MM.1S (cell line): ENCODE data around the gene SMYD1.

Source experiments
- DNase-seq: peaks from one replicate; pipeline ENCODE4 v3.0.0-alpha.2; 2015
- H2AFZ ChIP-seq: fragments of 300-600 bp; sonication (generic); 2 replicates; pipeline ENCODE4 v1.6.0; 2016; ENCODE audit warnings: antibody characterized with exemption, low read length
- H3F3A ChIP-seq: fragments of 300-600 bp; sonication (generic); 2 replicates; pipeline ENCODE4 v1.6.1; 2016; ENCODE audit warnings: mild to moderate bottlenecking, antibody characterized with exemption, low read length, moderate library complexity, mixed read lengths; ENCODE audit not compliant: insufficient read depth
- H3K27ac ChIP-seq: fragments of 300-600 bp; sonication (generic); 2 replicates; pipeline ENCODE4 v1.5.1; 2016; ENCODE audit warnings: mild to moderate bottlenecking, low read length
- H3K27me3 ChIP-seq: fragments of 300-600 bp; sonication (generic); replicated peaks from 2 replicates; pipeline ENCODE4 v1.6.0; 2016; ENCODE audit warnings: low read length; ENCODE audit not compliant: insufficient read depth
- H3K36me3 ChIP-seq: fragments of 300-600 bp; sonication (generic); replicated peaks from 2 replicates; pipeline ENCODE4 v1.6.1; 2016; ENCODE audit warnings: mild to moderate bottlenecking, low read length, mixed read lengths; ENCODE audit not compliant: insufficient read depth
- H3K4me1 ChIP-seq: fragments of 300-600 bp; sonication (generic); 2 replicates; pipeline ENCODE4 v1.6.1; 2016; ENCODE audit warnings: low read length, mixed read lengths
- H3K4me2 ChIP-seq: fragments of 300-600 bp; sonication (generic); 2 replicates; pipeline ENCODE4 v1.6.0; 2016; ENCODE audit warnings: low read depth, low read length
- H3K4me3 ChIP-seq: fragments of 300-600 bp; sonication (generic); 2 replicates; pipeline ENCODE4 v1.5.1; 2016; ENCODE audit warnings: low read length, mixed read lengths
- H3K79me2 ChIP-seq: fragments of 300-600 bp; sonication (generic); 2 replicates; pipeline ENCODE4 v1.6.1; 2016; ENCODE audit warnings: mixed run types, low read length, mixed read lengths
- H3K9ac ChIP-seq: fragments of 300-600 bp; sonication (generic); 2 replicates; pipeline ENCODE4 v1.6.1; 2016; ENCODE audit warnings: low read length, mixed read lengths
- H3K9me2 ChIP-seq: fragments of 300-600 bp; sonication (generic); replicated peaks from 2 replicates; pipeline ENCODE4 v1.6.1; 2016; ENCODE audit warnings: mild to moderate bottlenecking, low read length, mixed read lengths; ENCODE audit not compliant: insufficient read depth
- H3K9me3 ChIP-seq: fragments of 300-600 bp; sonication (generic); replicated peaks from 2 replicates; pipeline ENCODE4 v1.6.1; 2016; ENCODE audit warnings: mild to moderate bottlenecking, low read length, mixed read lengths; ENCODE audit not compliant: insufficient read depth
- H4K20me1 ChIP-seq: fragments of 300-600 bp; sonication (generic); 2 replicates; pipeline ENCODE4 v1.6.1; 2016; ENCODE audit warnings: mild to moderate bottlenecking, low read length, moderate library complexity, mixed read lengths; ENCODE audit not compliant: insufficient read depth
- EZH2 ChIP-seq: fragments of 300-600 bp; sonication (generic); optimal IDR thresholded peaks from 2 replicates; pipeline ENCODE3; 2017; ENCODE audit warnings: low read depth, mild to moderate bottlenecking, antibody characterized with exemption, low read length, mixed read lengths
- EZH2phosphoT487 ChIP-seq: fragments of 300-600 bp; sonication (generic); IDR thresholded peaks from 2 replicates; pipeline ENCODE4 v1.6.1; 2018; ENCODE audit warnings: antibody characterized with exemption, low read length
- TF ChIP-seq, protein P1 (sequence below): fragments of 300-600 bp; sonication (generic); IDR thresholded peaks from 2 replicates; pipeline ENCODE4 v1.5.1; 2016; ENCODE audit warnings: antibody characterized with exemption, low read length, mixed read lengths

The SMYD1 gene

GRCh38 chr2:88066543-88066942 lies 1.1 kb upstream of the SMYD1 start:
- Histone ChIP-seq H2AFZ (no peak overlapping the region), H3K27me3 (no peaks in the 10 kb centered on the region), H3K9me2 (no peaks in the 10 kb centered on the region), H3K36me3 (no peaks in the 10 kb centered on the region), H3K9ac (no peak overlapping the region), H3F3A (no peaks in the 10 kb centered on the region), H3K79me2 (no peaks in the 10 kb centered on the region), H3K4me3 (no peak overlapping the region), H4K20me1 (no peaks in the 10 kb centered on the region), H3K4me2 (no peak overlapping the region), H3K9me3 (no peaks in the 10 kb centered on the region), H3K27ac (no peak overlapping the region), H3K4me1 (no peaks in the 10 kb centered on the region)
- TF ChIP-seq, protein P1, sequence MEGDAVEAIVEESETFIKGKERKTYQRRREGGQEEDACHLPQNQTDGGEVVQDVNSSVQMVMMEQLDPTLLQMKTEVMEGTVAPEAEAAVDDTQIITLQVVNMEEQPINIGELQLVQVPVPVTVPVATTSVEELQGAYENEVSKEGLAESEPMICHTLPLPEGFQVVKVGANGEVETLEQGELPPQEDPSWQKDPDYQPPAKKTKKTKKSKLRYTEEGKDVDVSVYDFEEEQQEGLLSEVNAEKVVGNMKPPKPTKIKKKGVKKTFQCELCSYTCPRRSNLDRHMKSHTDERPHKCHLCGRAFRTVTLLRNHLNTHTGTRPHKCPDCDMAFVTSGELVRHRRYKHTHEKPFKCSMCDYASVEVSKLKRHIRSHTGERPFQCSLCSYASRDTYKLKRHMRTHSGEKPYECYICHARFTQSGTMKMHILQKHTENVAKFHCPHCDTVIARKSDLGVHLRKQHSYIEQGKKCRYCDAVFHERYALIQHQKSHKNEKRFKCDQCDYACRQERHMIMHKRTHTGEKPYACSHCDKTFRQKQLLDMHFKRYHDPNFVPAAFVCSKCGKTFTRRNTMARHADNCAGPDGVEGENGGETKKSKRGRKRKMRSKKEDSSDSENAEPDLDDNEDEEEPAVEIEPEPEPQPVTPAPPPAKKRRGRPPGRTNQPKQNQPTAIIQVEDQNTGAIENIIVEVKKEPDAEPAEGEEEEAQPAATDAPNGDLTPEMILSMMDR, result no peak
- TF ChIP-seq EZH2 (no peak), EZH2phosphoT487 (no peak)
- no peak for DNase-seq

DNA sequence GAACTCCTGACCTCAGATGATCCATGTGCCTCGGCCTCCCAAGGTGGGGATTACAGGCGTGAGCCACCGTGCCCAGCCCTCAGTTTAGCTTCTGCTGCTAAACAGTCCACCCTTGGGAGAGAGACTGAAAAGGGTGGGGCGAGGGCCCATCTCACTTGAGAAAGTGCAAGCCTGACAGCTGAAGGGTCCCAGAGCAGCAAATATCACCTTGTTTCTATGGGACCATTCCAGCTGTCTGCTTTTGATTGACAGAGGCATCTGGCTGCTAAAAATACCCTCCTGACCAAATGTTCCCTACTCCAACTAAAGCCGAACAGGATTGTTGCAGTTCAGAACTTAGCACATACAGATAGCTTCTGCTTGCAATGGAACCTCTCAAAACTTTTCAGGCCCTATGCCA lies 436 bp upstream of the SMYD1 start:
- no peaks in the 10 kb centered on the region for H3K9me3 ChIP-seq
- no peaks in the 10 kb centered on the region for H3K27me3 ChIP-seq
- H3K27ac ChIP-seq, result no peak overlapping the region
- H3K4me2 ChIP-seq, result no peak overlapping the region
- no peak overlapping the region for H3K4me3 ChIP-seq
- no peaks in the 10 kb centered on the region for H3F3A ChIP-seq
- no peaks in the 10 kb centered on the region for H4K20me1 ChIP-seq
- TF ChIP-seq EZH2 (no peak), EZH2phosphoT487 (no peak)
- TF ChIP-seq, protein P1, result no peak
- no peaks in the 10 kb centered on the region for H3K36me3 ChIP-seq
- no peaks in the 10 kb centered on the region for H3K9me2 ChIP-seq
- no peak overlapping the region for H2AFZ ChIP-seq
- no peak overlapping the region for H3K9ac ChIP-seq
- no peak for DNase-seq
- no peaks in the 10 kb centered on the region for H3K4me1 ChIP-seq
- no peaks in the 10 kb centered on the region for H3K79me2 ChIP-seq

- Histone ChIP-seq H3K36me3 (no peaks in the 10 kb centered on the region), H3K4me1 (no peaks in the 10 kb centered on the region), H3K27ac (no peak overlapping the region), H3K9me3 (no peaks in the 10 kb centered on the region), H3K27me3 (no peaks in the 10 kb centered on the region), H3F3A (no peaks in the 10 kb centered on the region), H3K9me2 (no peaks in the 10 kb centered on the region), H3K9ac (no peak overlapping the region), H3K4me2 (no peak overlapping the region), H2AFZ (no peak overlapping the region), H4K20me1 (no peaks in the 10 kb centered on the region), H3K4me3 (no peak overlapping the region), H3K79me2 (no peaks in the 10 kb centered on the region)
- DNase-seq, result no peak
- no peak for TF ChIP-seq EZH2
- TF ChIP-seq, protein P1, result no peak
- TF ChIP-seq EZH2phosphoT487, result no peak
These were observed 419 bp downstream of the SMYD1 start for GRCh38 chr2:88068044-88068443.
